ENCODE data around the gene LRRC72. TPM values are rescaled to one million over a fixed set of nuclear protein-coding genes. Genes with fewer than 3 reads are reported as not detected.

The LRRC72 gene
- polyA plus RNA-seq, 1 donor (not counting 4 experiments of a cell fraction or from before 2014, with no cell fraction given) = not detected

GRCh38 chr7:16616542-16616941, 89.9 kb downstream of the LRRC72 start:
- DNase-seq (ENCODE audit: low read depth, low spot score) (no peak), FAIRE-seq (no peak)
- Histone ChIP-seq H3K27ac (ENCODE audit: control insufficient read depth, insufficient read depth, low read length) (no peak overlapping the region), H3K36me3 (ENCODE audit: control insufficient read depth in 2 of 2, extremely low read depth in 1 of 2, insufficient read depth in 2 of 2, low read length in 2 of 2) (peaks cover 0 to 1% of the 10 kb centered on the region in 2 experiments), H3K4me2 (ENCODE audit: control insufficient read depth, extremely low read depth, insufficient read depth, low read depth, low read length) (no peak overlapping the region), H3K4me1 (ENCODE audit: control insufficient read depth, extremely low read depth, insufficient read depth, low read length) (no peaks in the 10 kb centered on the region), H3K79me2 (ENCODE audit: control insufficient read depth, insufficient read depth, low read length) (no peaks in the 10 kb centered on the region), H3K9me1 (ENCODE audit: control insufficient read depth, extremely low read depth, insufficient read depth, low read length) (no peaks in the 10 kb centered on the region), H4K20me1 (ENCODE audit: control insufficient read depth, extremely low read depth, insufficient read depth, low read length) (no peaks in the 10 kb centered on the region), H3K4me3 (ENCODE audit: control insufficient read depth in 2 of 3, extremely low read depth in 1 of 3, insufficient read depth in 2 of 3, low read depth in 1 of 3, low read length in 3 of 3) (no peak overlapping the region), H3K9ac (ENCODE audit: control insufficient read depth, extremely low read depth, insufficient read depth, low read length) (no peak overlapping the region), H3K9me3 (ENCODE audit: control insufficient read depth, low read depth, low read length) (peaks cover 5% of the 10 kb centered on the region), H2AFZ (ENCODE audit: control insufficient read depth, low read length) (no peak overlapping the region), H3K27me3 (ENCODE audit: control insufficient read depth, extremely low read depth, insufficient read depth, low read length) (no peaks in the 10 kb centered on the region)
- no peak for TF ChIP-seq CTCF (optimal IDR thresholded peaks at IDR 0.05 in 1 of 3, IDR thresholded peaks at IDR 0.05 in 1 of 3, conservative IDR thresholded peaks at IDR 0.05 in 1 of 3; ENCODE audit: extremely low read depth in 1 of 3, insufficient read depth in 2 of 3, low read length in 3 of 3)
- TF ChIP-seq EZH2 (IDR thresholded peaks at IDR 0.05; ENCODE audit: low read length) = no peak
- dilution Hi-C loops (cut with MboI; ENCODE audit: extremely low pct_ligation_motif_present, low sequenced_read_pairs) = no loop called here

GRCh38 chr7:16619979-16620408, 93.4 kb downstream of the LRRC72 start:
- DNase-seq (ENCODE audit: low read depth, low spot score) (no peak), FAIRE-seq (no peak)
- H3K9me1 ChIP-seq (ENCODE audit: control insufficient read depth, extremely low read depth, insufficient read depth, low read length) = no peaks in the 10 kb centered on the region
- H3K9ac ChIP-seq (ENCODE audit: control insufficient read depth, extremely low read depth, insufficient read depth, low read length) = no peak overlapping the region
- no peak overlapping the region for H3K4me3 ChIP-seq (ENCODE audit: control insufficient read depth in 2 of 3, extremely low read depth in 1 of 3, insufficient read depth in 2 of 3, low read depth in 1 of 3, low read length in 3 of 3)
- H3K79me2 ChIP-seq (ENCODE audit: control insufficient read depth, insufficient read depth, low read length) = no peaks in the 10 kb centered on the region
- H4K20me1 ChIP-seq (ENCODE audit: control insufficient read depth, extremely low read depth, insufficient read depth, low read length) = no peaks in the 10 kb centered on the region
- no peak overlapping the region for H3K27ac ChIP-seq (ENCODE audit: control insufficient read depth, insufficient read depth, low read length)
- dilution Hi-C loops (cut with MboI; ENCODE audit: extremely low pct_ligation_motif_present, low sequenced_read_pairs) = no loop called here
- no peak for TF ChIP-seq EZH2 (IDR thresholded peaks at IDR 0.05; ENCODE audit: low read length)
- no peak for TF ChIP-seq CTCF (optimal IDR thresholded peaks at IDR 0.05 in 1 of 3, IDR thresholded peaks at IDR 0.05 in 1 of 3, conservative IDR thresholded peaks at IDR 0.05 in 1 of 3; ENCODE audit: extremely low read depth in 1 of 3, insufficient read depth in 2 of 3, low read length in 3 of 3)
- peaks cover 1 to 3% of the 10 kb centered on the region in 2 experiments for H3K36me3 ChIP-seq (ENCODE audit: control insufficient read depth in 2 of 2, extremely low read depth in 1 of 2, insufficient read depth in 2 of 2, low read length in 2 of 2)
- H3K27me3 ChIP-seq (ENCODE audit: control insufficient read depth, extremely low read depth, insufficient read depth, low read length) = no peaks in the 10 kb centered on the region
- peaks cover 5% of the 10 kb centered on the region for H3K9me3 ChIP-seq (ENCODE audit: control insufficient read depth, low read depth, low read length)
- no peaks in the 10 kb centered on the region for H3K4me1 ChIP-seq (ENCODE audit: control insufficient read depth, extremely low read depth, insufficient read depth, low read length)
- H2AFZ ChIP-seq (ENCODE audit: control insufficient read depth, low read length) = no peak overlapping the region
- no peak overlapping the region for H3K4me2 ChIP-seq (ENCODE audit: control insufficient read depth, extremely low read depth, insufficient read depth, low read depth, low read length)

Measured in keratinocyte (primary cell).